Heart left ventricle (tissue), 16 donors: ENCODE measurements around the gene C15orf39. TPM values are rescaled to one million over a fixed set of nuclear protein-coding genes. Genes with fewer than 3 reads are reported as not detected.

Experiments
- ATAC-seq, 4 donors: fragments of 200-7000 bp; cut with Tn5 transposase; one replicate each; pipeline ENCODE4 v1.9.1; 2020 to 2022; ENCODE audit warnings: moderate library complexity in 4 of 4, mild to moderate bottlenecking in 3 of 4, moderate number of reproducible peaks in 1 of 4
- DNase-seq, 5 donors: peaks; one replicate each; pipeline ENCODE4 v3.0.0-alpha.2; 2020
- H3K27ac ChIP-seq, 12 donors: fragments of 200-600 bp; sonication (generic) in 4 of 12; one replicate each; pipeline versions ENCODE4 v1.5.0 to v1.8.0; 2016 to 2022; ENCODE audit warnings: mild to moderate bottlenecking in 2 of 12
- H3K27me3 ChIP-seq, 9 donors: fragments of 200-600 bp; sonication (generic) in 2 of 9; one replicate each; pipeline versions ENCODE4 v1.5.1 to v1.8.0; 2016 to 2022; ENCODE audit warnings: mild to moderate bottlenecking in 3 of 9
- H3K36me3 ChIP-seq, 9 donors: fragments of 200-600 bp; sonication (generic) in 2 of 9; one replicate each; pipeline versions ENCODE4 v1.5.0 to v1.8.0; 2018 to 2022; ENCODE audit warnings: mild to moderate bottlenecking in 2 of 9
- H3K4me1 ChIP-seq, 12 donors: fragments of 200-600 bp; sonication (generic) in 4 of 12; one replicate each; pipeline versions ENCODE4 v1.5.0 to v1.8.0; 2016 to 2022; ENCODE audit warnings: mild to moderate bottlenecking in 3 of 12
- H3K4me3 ChIP-seq, 12 donors: fragments of 200-600 bp; sonication (generic) in 4 of 12; one replicate each; pipeline versions ENCODE4 v1.5.0 to v1.8.0; 2017 to 2022; ENCODE audit warnings: mild to moderate bottlenecking in 9 of 12, moderate library complexity in 4 of 12
- H3K9me3 ChIP-seq, 12 donors: fragments of 200-600 bp; sonication (generic) in 4 of 12; one replicate each; pipeline versions ENCODE4 v1.5.0 to v1.8.0; 2016 to 2022; ENCODE audit warnings: mild to moderate bottlenecking in 1 of 12
- POLR2A ChIP-seq, 2 donors: fragments of 450-650 bp; IDR thresholded peaks; one replicate each; pipeline ENCODE4 v1.6.1; 2017; ENCODE audit warnings: antibody characterized with exemption in 2 of 2, mild to moderate bottlenecking in 2 of 2, moderate library complexity in 2 of 2
- WGBS, 4 donors: extraction: QIAGEN DNeasy Blood & Tissue Kit in 2 of 4; methylation state at CpG; one replicate each; pipeline versions ENCODE4 v1.1.5 to v1.1.7; 2013 to 2018; 5-methylcytosine and 5-hydroxymethylcytosine counted together
- intact Hi-C, 10 donors: fragments of 100-400 bp; cut with DNase I; formaldehyde crosslinking; loops; one replicate each; pipeline versions ENCODE4 v1.11.1 to v1.14.2; 2022
- polyA plus RNA-seq, 2 donors: library from polyadenylated mRNA; stranded (reverse); fragments of 200-250 nt; gene quantifications; one replicate each; pipeline ENCODE4 v1.2.3, GENCODE V29; 2013
- total RNA-seq, 9 donors: library from RNA; depleted of rRNA in 2 of 9; stranded (reverse); fragments of >200 nt in 2 of 9; fragmentation: NEBNext Ultra II Directional in 3 of 9; extraction: Animal tissue kit (Norgen Biotek cat#: 25700) in 3 of 9; gene quantifications; one replicate each; pipeline versions ENCODE4 v1.1.0 to v1.2.4, GENCODE V29; 2016 to 2023
- TF ChIP-seq, protein P1 (sequence below), 12 donors: fragments of 200-600 bp; sonication (generic) in 4 of 12; IDR thresholded peaks; one replicate each; pipeline versions ENCODE4 v1.5.0 to v1.8.0; 2018 to 2022; ENCODE audit warnings: antibody characterized with exemption in 12 of 12, mild to moderate bottlenecking in 5 of 12
- donor health status: ischemic (EF 13 %, LVEDD 7.1; RV severe dilation, severe dysfunction).
- donor health status: healthy with polysubstance abuse.
- donor health status: DM: no; HTN: yes; CAD: no.
- donor health status: DM: no; HTN: no; CAD: no.
- donor health status: ischemic (EF 25% LVEDD 6.9; RV normal size, moderate dysfunction).
- donor health status: ischemic (EF 25% LVEDD 5.7; RV mildly dilated, moderate dysfunction).
- donor health status: healthy.
- donor health status: DM: yes; HTN: yes; CAD: no.
- donor health status: ischemic (EF 35%, LVEDD 5.7; RV mildly dilated, moderate dysfunction).
- donor health status: nonischemic (EF 11% LVEDD 7.7; RV severe dilation, severe dysfunction).
- donor health status: DM: yes; HTN: yes; CAD: no.
- donor health status: PGD.
- donor health status: ischemic (EF 29% LVEDD 5.4; RV normal size, mild dysfunction).
- donor health status: nonischemic (EF 23%, LVEDD 6.1; RV moderate dilation, normal function).

The C15orf39 gene
- total and polyA plus RNA-seq, 11 donors = 6.5 to 26.1 (median 13.6) TPM

- H3K27ac ChIP-seq = peak overlapping the region in 11 of 12 donors; percentile 93 to 99 (median 97)
- peaks cover 0 to 34% (median 30%) of the 10 kb centered on the region in 9 donors for H3K36me3 ChIP-seq
- H3K4me3 ChIP-seq = peak overlapping the region in 9 of 12 donors; percentile 61 to 100 (median 91)
- WGBS, 4 donors = 62 to 100% (median 62%) methylated on average over 1 of the region's 1 CpG; no CpG with 5 or more reads in 1 of the 4 donors
- TF ChIP-seq, protein P1, sequence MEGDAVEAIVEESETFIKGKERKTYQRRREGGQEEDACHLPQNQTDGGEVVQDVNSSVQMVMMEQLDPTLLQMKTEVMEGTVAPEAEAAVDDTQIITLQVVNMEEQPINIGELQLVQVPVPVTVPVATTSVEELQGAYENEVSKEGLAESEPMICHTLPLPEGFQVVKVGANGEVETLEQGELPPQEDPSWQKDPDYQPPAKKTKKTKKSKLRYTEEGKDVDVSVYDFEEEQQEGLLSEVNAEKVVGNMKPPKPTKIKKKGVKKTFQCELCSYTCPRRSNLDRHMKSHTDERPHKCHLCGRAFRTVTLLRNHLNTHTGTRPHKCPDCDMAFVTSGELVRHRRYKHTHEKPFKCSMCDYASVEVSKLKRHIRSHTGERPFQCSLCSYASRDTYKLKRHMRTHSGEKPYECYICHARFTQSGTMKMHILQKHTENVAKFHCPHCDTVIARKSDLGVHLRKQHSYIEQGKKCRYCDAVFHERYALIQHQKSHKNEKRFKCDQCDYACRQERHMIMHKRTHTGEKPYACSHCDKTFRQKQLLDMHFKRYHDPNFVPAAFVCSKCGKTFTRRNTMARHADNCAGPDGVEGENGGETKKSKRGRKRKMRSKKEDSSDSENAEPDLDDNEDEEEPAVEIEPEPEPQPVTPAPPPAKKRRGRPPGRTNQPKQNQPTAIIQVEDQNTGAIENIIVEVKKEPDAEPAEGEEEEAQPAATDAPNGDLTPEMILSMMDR (IDR thresholded peaks at IDR 0.05) = no peak
- no peak for TF ChIP-seq POLR2A (IDR thresholded peaks at IDR 0.05)
- H3K4me1 ChIP-seq = peaks cover 0 to 91% (median 66%) of the 10 kb centered on the region in 12 donors
- no peaks in the 10 kb centered on the region for H3K9me3 ChIP-seq
- intact Hi-C loops = loop anchor here in 9 of 10 donors (1.0 to 10.0 kb wide), 9 partner anchors 77 to 267 kb away; partner anchors contain the start of genes RPP25 (in 3 of the 9), COMMD4 (in 1 of the 9) and COX5A (in 1 of the 9)
- peak in 1 of 5 donors; percentile 42 for DNase-seq
- no peaks in the 10 kb centered on the region for H3K27me3 ChIP-seq
- no peak for ATAC-seq
Measured at GRCh38 chr15:75203908-75204263, 2.2 kb downstream of the C15orf39 start.

- ATAC-seq = peak; percentile 82 to 93 (median 86)
- Histone ChIP-seq H3K27ac (peak overlapping the region in 10 of 12 donors; percentile 93 to 99 (median 98)), H3K9me3 (no peaks in the 10 kb centered on the region), H3K4me3 (peak overlapping the region in 9 of 12 donors; percentile 61 to 100 (median 91)), H3K36me3 (peaks cover 0 to 40% (median 36%) of the 10 kb centered on the region in 9 donors), H3K4me1 (peaks cover 0 to 93% (median 68%) of the 10 kb centered on the region in 12 donors), H3K27me3 (no peaks in the 10 kb centered on the region)
- WGBS, 4 donors = 19 to 28% (median 20%) methylated on average over 6 to 10 of the region's 10 CpGs
- intact Hi-C loops = loop anchor here in 9 of 10 donors (1.0 to 10.0 kb wide), 8 partner anchors 77 to 267 kb away; partner anchors contain the start of genes RPP25 (in 3 of the 9), COMMD4 (in 1 of the 9) and COX5A (in 1 of the 9)
- TF ChIP-seq, protein P1 (IDR thresholded peaks at IDR 0.05) = peak; percentile 90 to 99 (median 97)
- TF ChIP-seq POLR2A (IDR thresholded peaks at IDR 0.05) = peak in 1 of 2 donors; percentile 7
- DNase-seq = peak; percentile 93 to 96 (median 96)
Measured at GRCh38 chr15:75204340-75205063, 2.8 kb downstream of the C15orf39 start.

DNA sequence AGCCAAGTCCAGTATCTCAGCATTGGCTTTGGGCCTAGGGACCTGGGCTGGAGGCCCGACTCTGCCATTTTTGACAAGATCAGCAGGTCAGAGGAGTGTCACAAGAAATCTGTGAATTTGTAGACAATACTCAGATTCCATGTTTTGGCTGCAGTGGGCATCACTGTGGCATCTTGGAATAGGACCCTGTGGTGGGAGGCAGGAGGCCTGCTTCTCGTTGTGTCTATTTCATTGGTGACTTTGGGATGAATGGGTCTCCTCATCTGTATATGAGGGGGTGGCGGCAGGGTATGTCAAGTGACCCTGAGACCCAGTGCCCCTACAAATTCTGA lies 3.3 kb downstream of the C15orf39 start:
- no peak for TF ChIP-seq POLR2A (IDR thresholded peaks at IDR 0.05)
- TF ChIP-seq, protein P1 (IDR thresholded peaks at IDR 0.05) = no peak
- peaks cover 0 to 93% (median 67%) of the 10 kb centered on the region in 12 donors for H3K4me1 ChIP-seq
- WGBS, 4 donors = 31 to 41% (median 36%) methylated on average over 2 to 3 of the region's 3 CpGs
- no peak for DNase-seq
- peak overlapping the region in 5 of 12 donors; percentile 14 to 66 (median 47) for H3K27ac ChIP-seq
- no peaks in the 10 kb centered on the region for H3K9me3 ChIP-seq
- H3K4me3 ChIP-seq = peak overlapping the region in 3 of 12 donors; percentile 61 to 99 (median 80)
- H3K27me3 ChIP-seq = no peaks in the 10 kb centered on the region
- ATAC-seq = no peak
- H3K36me3 ChIP-seq = peaks cover 0 to 45% (median 41%) of the 10 kb centered on the region in 9 donors
- intact Hi-C loops = loop anchor here in 4 of 10 donors (5.0 to 10.0 kb wide), 3 partner anchors 130 to 250 kb away; partner anchors contain the start of genes RPP25 (in 3 of the 4) and COMMD4 (in 1 of the 4)

GRCh38 chr15:75206006-75206405 lies 4.3 kb downstream of the C15orf39 start:
- TF ChIP-seq, protein P1 (IDR thresholded peaks at IDR 0.05) = no peak
- no peak for TF ChIP-seq POLR2A (IDR thresholded peaks at IDR 0.05)
- intact Hi-C loops = loop anchor here in 4 of 10 donors (5.0 to 10.0 kb wide), 3 partner anchors 129 to 251 kb away; partner anchors contain the start of genes RPP25 (in 3 of the 4) and COMMD4 (in 1 of the 4)
- WGBS, 4 donors = 75 to 93% (median 88%) methylated on average over 9 to 11 of the region's 11 CpGs
- Histone ChIP-seq H3K4me1 (peaks cover 0 to 89% (median 64%) of the 10 kb centered on the region in 12 donors), H3K27ac (peak overlapping the region in 1 of 12 donors; percentile 14), H3K36me3 (peaks cover 0 to 55% (median 51%) of the 10 kb centered on the region in 9 donors), H3K4me3 (no peak overlapping the region), H3K9me3 (no peaks in the 10 kb centered on the region), H3K27me3 (no peaks in the 10 kb centered on the region)
- ATAC-seq (no peak), DNase-seq (peak in 1 of 5 donors; percentile 58)
